HPDE6-E6E7 (cell line): Measurements from ENCODE around the gene CFLAR.
"Not testable (repeated sequence)": the region's sequence is repeated elsewhere in the genome, so short reads cannot be mapped to it uniquely, and the experiment has no call there.

ENCODE experiments used
- DNase-seq: peaks from one replicate; pipeline ENCODE4 v3.0.0; 2011; ENCODE audit warnings: missing footprints; ENCODE audit errors: extremely low spot score

The CFLAR gene

GRCh38 chr2:201149064-201149820, 33.3 kb downstream of the CFLAR start:
- DNase-seq = peak; percentile 78

- not testable (repeated sequence) for DNase-seq
Observed at GRCh38 chr2:201149821-201150165, 33.8 kb downstream of the CFLAR start.

GRCh38 chr2:201150454-201151020, 34.6 kb downstream of the CFLAR start:
- no peak for DNase-seq

- no peak for DNase-seq
Observed at GRCh38 chr2:201151127-201151981, 35.4 kb downstream of the CFLAR start.

- DNase-seq = no peak
Observed at GRCh38 chr2:201152517-201152916, 36.6 kb downstream of the CFLAR start.

- no peak for DNase-seq
Observed at GRCh38 chr2:201152999-201153815, 37.2 kb downstream of the CFLAR start.

- DNase-seq = no peak
Observed at GRCh38 chr2:201154615-201155399, 38.8 kb downstream of the CFLAR start.

GRCh38 chr2:201156036-201156435, 40.1 kb downstream of the CFLAR start:
- DNase-seq = no peak

GRCh38 chr2:201156640-201157039, 40.7 kb downstream of the CFLAR start:
- no peak for DNase-seq

GRCh38 chr2:201157694-201158093, 41.7 kb downstream of the CFLAR start:
- DNase-seq = peak; percentile 64

GRCh38 chr2:201158111-201158929, 42.4 kb downstream of the CFLAR start:
- DNase-seq = peak; percentile 48

- no peak for DNase-seq
Observed at GRCh38 chr2:201164166-201164565, 48.2 kb downstream of the CFLAR start.

GRCh38 chr2:201167546-201167945, 51.6 kb downstream of the CFLAR start:
- no peak for DNase-seq

- DNase-seq = not testable (repeated sequence)
Observed at GRCh38 chr2:201168496-201168895, 52.5 kb downstream of the CFLAR start.

- no peak for DNase-seq
Observed at GRCh38 chr2:201171259-201171814, 55.4 kb downstream of the CFLAR start.

- DNase-seq = no peak
Observed at GRCh38 chr2:201172279-201172678, 56.3 kb downstream of the CFLAR start.

- DNase-seq = no peak
Observed at GRCh38 chr2:201174687-201175086, 58.7 kb downstream of the CFLAR start.

GRCh38 chr2:201176081-201176481, 60.1 kb downstream of the CFLAR start:
- no peak for DNase-seq

- no peak for DNase-seq
Observed at GRCh38 chr2:201180010-201180409, 64.0 kb downstream of the CFLAR start.
